Measurements from ENCODE around the gene PAX7. TPM values are rescaled to one million over a fixed set of nuclear protein-coding genes. Genes with fewer than 3 reads are reported as not detected.
"Not testable (repeated sequence)": the region's sequence is repeated elsewhere in the genome, so short reads cannot be mapped to it uniquely, and the experiment has no call there.

Gene PAX7
- total RNA-seq, 2 experiments from 2014 or later, result not detected

- DNase-seq, result no peak
- Mint-ChIP-seq H3K9me3 (no peaks in the 10 kb centered on the region), H3K27me3 (peaks cover 26% of the 10 kb centered on the region), H3K4me1 (no peaks in the 10 kb centered on the region), H3K36me3 (ENCODE audit: low read depth) (no peaks in the 10 kb centered on the region), H3K4me3 (no peak overlapping the region), H3K27ac (no peak overlapping the region)
- ChIA-PET CTCF (no interaction called here), POLR2A (no interaction called here)
Measured at GRCh38 chr1:18731591-18732235, 101.1 kb downstream of the PAX7 start.

DNA sequence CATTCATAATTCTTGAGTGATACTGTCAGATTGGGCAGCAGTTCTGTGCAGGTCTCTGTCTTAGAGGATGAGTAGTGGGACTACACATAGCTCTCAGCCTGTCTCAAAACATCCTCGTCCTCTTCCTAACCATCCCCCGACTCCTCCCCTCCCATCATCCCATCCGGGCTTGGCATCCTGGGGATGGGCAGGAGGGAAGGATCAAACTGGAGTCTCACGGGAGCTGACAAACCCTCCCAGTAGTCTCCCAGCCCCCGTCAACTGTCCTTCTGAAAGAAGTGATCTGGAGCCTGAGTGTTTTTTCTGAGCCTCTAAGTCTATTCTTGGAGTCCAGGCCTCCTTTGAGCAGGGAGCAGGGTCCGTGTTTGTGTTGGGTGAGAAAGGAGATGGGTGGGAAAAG, 102.0 kb downstream of the PAX7 start:
- no peak for DNase-seq
- H3K9me3 Mint-ChIP-seq, result no peaks in the 10 kb centered on the region
- H3K4me1 Mint-ChIP-seq, result no peaks in the 10 kb centered on the region
- no peaks in the 10 kb centered on the region for H3K36me3 Mint-ChIP-seq (ENCODE audit: low read depth)
- H3K4me3 Mint-ChIP-seq, result no peak overlapping the region
- peaks cover 16% of the 10 kb centered on the region for H3K27me3 Mint-ChIP-seq
- H3K27ac Mint-ChIP-seq, result no peak overlapping the region
- POLR2A ChIA-PET, result no interaction called here
- CTCF ChIA-PET, result no interaction called here

- ChIA-PET CTCF (no interaction called here), POLR2A (no interaction called here)
- no peak for DNase-seq
- Mint-ChIP-seq H3K4me1 (no peaks in the 10 kb centered on the region), H3K36me3 (ENCODE audit: low read depth) (no peaks in the 10 kb centered on the region), H3K27ac (no peak overlapping the region), H3K4me3 (no peak overlapping the region), H3K9me3 (no peaks in the 10 kb centered on the region), H3K27me3 (peaks cover 16% of the 10 kb centered on the region)
Measured at GRCh38 chr1:18734001-18734400, 103.4 kb downstream of the PAX7 start.

GRCh38 chr1:18734461-18735223, 104.0 kb downstream of the PAX7 start:
- POLR2A ChIA-PET, result no interaction called here
- DNase-seq, result no peak
- Mint-ChIP-seq H3K4me1 (no peaks in the 10 kb centered on the region), H3K9me3 (no peaks in the 10 kb centered on the region), H3K4me3 (no peak overlapping the region), H3K27me3 (peaks cover 16% of the 10 kb centered on the region), H3K27ac (no peak overlapping the region), H3K36me3 (ENCODE audit: low read depth) (no peaks in the 10 kb centered on the region)
- CTCF ChIA-PET, result interaction anchor here (0.6 kb wide), 1 partner anchor 907 kb away, joined by 3 read pairs; no protein-coding TSS in a partner anchor

DNA sequence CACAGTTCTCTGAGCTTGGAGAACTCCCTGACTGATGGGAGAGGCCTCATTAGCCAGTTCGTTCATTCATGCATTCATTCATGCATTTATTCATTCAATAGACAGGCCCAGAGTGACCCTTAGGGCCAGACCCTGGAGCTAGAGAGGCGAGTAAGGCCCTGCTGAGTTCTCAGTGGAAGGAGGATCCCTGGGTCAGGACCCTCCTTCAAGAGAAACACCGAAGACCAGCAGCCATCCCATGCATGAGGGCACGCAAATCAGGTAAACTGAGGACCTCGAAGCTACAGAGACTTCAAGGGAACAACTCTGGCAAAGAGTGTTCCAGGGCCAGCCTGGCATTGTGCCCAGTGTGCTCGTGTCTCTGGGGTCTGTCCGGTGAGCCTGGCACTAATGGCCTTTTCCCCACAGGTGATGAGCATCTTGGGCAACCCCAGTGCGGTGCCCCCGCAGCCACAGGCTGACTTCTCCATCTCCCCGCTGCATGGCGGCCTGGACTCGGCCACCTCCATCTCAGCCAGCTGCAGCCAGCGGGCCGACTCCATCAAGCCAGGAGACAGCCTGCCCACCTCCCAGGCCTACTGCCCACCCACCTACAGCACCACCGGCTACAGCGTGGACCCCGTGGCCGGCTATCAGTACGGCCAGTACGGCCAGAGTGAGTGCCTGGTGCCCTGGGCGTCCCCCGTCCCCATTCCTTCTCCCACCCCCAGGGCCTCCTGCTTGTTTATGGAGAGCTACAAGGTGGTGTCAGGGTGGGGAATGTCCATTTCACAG, 104.8 kb downstream of the PAX7 start:
- Mint-ChIP-seq H3K27me3 (peaks cover 16% of the 10 kb centered on the region), H3K9me3 (no peaks in the 10 kb centered on the region), H3K4me3 (no peak overlapping the region), H3K27ac (no peak overlapping the region), H3K36me3 (ENCODE audit: low read depth) (no peaks in the 10 kb centered on the region), H3K4me1 (no peaks in the 10 kb centered on the region)
- DNase-seq, result no peak
- POLR2A ChIA-PET, result no interaction called here
- CTCF ChIA-PET, result no interaction called here

DNA sequence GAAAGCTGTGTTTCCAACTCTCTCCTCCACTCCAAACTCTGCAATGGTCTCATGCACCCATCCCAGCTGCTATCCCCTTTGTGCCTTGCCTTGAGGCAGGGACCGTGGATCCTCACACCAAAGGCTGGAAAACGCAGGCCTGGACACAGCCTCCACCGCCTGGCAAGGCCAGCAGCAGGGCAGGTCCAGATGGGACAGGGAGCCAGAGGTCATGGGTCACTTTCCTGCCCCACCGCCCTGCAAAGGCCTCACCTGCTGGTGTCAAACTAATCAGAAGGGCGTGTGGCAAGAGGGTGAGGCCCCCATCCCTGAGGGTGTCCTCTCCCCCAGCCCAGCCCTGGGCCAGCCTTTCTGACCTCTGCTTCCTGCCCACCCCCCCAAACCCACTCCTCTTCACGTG, 106.3 kb downstream of the PAX7 start:
- no peak for DNase-seq
- H3K4me1 Mint-ChIP-seq, result no peaks in the 10 kb centered on the region
- H3K36me3 Mint-ChIP-seq (ENCODE audit: low read depth), result no peaks in the 10 kb centered on the region
- no peaks in the 10 kb centered on the region for H3K9me3 Mint-ChIP-seq
- no peak overlapping the region for H3K4me3 Mint-ChIP-seq
- POLR2A ChIA-PET, result no interaction called here
- no peak overlapping the region for H3K27ac Mint-ChIP-seq
- CTCF ChIA-PET, result no interaction called here
- peaks cover 14% of the 10 kb centered on the region for H3K27me3 Mint-ChIP-seq

GRCh38 chr1:18738126-18738525, 107.5 kb downstream of the PAX7 start:
- no peaks in the 10 kb centered on the region for H3K36me3 Mint-ChIP-seq (ENCODE audit: low read depth)
- DNase-seq, result no peak
- H3K4me3 Mint-ChIP-seq, result no peak overlapping the region
- H3K9me3 Mint-ChIP-seq, result no peaks in the 10 kb centered on the region
- CTCF ChIA-PET, result no interaction called here
- POLR2A ChIA-PET, result no interaction called here
- no peak overlapping the region for H3K27ac Mint-ChIP-seq
- H3K27me3 Mint-ChIP-seq, result peaks cover 7% of the 10 kb centered on the region
- H3K4me1 Mint-ChIP-seq, result no peaks in the 10 kb centered on the region

DNA sequence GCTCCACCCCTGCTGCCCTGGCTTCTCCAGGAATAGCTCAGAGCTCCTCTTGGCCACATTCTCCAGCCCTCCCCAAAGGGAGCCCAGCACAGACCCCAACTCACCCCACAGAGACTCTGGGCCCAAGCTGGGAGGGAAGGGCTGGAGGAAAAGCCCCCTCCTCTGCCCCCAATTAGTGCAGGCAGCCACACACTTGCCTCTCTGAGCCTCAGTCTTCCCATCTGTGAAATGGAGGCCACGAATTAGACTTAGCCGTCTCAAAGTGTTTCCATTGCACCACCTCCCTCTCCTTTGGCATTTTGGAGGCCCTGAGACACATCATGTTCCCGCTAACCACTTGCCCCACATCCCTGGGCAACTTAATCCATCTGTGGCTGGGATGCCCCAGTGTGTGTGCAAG, 108.0 kb downstream of the PAX7 start:
- Mint-ChIP-seq H3K27ac (no peak overlapping the region), H3K36me3 (ENCODE audit: low read depth) (no peaks in the 10 kb centered on the region), H3K9me3 (no peaks in the 10 kb centered on the region), H3K4me3 (no peak overlapping the region), H3K27me3 (peaks cover 7% of the 10 kb centered on the region), H3K4me1 (no peaks in the 10 kb centered on the region)
- CTCF ChIA-PET, result no interaction called here
- DNase-seq, result no peak
- POLR2A ChIA-PET, result no interaction called here

- Mint-ChIP-seq H3K9me3 (no peaks in the 10 kb centered on the region), H3K4me3 (no peak overlapping the region)
Measured at GRCh38 chr1:18739408-18739807, 108.8 kb downstream of the PAX7 start.

GRCh38 chr1:18739897-18740296, 109.3 kb downstream of the PAX7 start:
- POLR2A ChIA-PET, result no interaction called here
- no peak overlapping the region for H3K4me3 Mint-ChIP-seq
- no peaks in the 10 kb centered on the region for H3K36me3 Mint-ChIP-seq (ENCODE audit: low read depth)
- DNase-seq, result no peak
- no peaks in the 10 kb centered on the region for H3K4me1 Mint-ChIP-seq
- no peaks in the 10 kb centered on the region for H3K9me3 Mint-ChIP-seq
- CTCF ChIA-PET, result no interaction called here
- H3K27ac Mint-ChIP-seq, result no peak overlapping the region
- H3K27me3 Mint-ChIP-seq, result peaks cover under 1% of the 10 kb centered on the region

More at GRCh38 chr1:18739408-18739807, 108.8 kb downstream of the PAX7 start:
- Mint-ChIP-seq H3K27ac (no peak overlapping the region), H3K36me3 (ENCODE audit: low read depth) (no peaks in the 10 kb centered on the region), H3K4me1 (no peaks in the 10 kb centered on the region), H3K27me3 (peaks cover 6% of the 10 kb centered on the region)
- ChIA-PET POLR2A (no interaction called here), CTCF (no interaction called here)
- DNase-seq, result no peak

- Mint-ChIP-seq H3K27me3 (no peaks in the 10 kb centered on the region), H3K4me3 (no peak overlapping the region), H3K36me3 (ENCODE audit: low read depth) (no peaks in the 10 kb centered on the region), H3K4me1 (no peaks in the 10 kb centered on the region), H3K9me3 (no peaks in the 10 kb centered on the region), H3K27ac (no peak overlapping the region)
- no peak for DNase-seq
- POLR2A ChIA-PET, result no interaction called here
- CTCF ChIA-PET, result no interaction called here
Measured at GRCh38 chr1:18740617-18741016, 110.0 kb downstream of the PAX7 start.

DNA sequence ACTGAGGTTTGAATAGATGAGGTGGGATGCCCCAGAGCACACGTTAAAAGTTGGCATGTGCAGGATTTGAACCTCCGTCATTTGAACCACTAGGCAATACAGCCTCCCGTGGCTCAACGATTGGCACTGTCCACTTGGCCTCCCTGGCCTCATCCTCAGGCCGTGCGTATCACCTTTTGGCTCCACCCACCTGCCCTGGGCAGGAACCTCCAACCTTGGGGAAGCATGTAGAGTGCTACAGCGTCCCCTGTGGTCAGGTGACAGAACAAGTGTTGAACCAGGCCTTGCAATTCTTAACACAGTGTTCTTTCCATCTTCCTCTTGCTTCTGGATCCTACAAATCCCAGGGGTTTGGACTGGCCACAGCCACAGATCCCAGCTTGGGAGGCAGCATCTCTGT, 112.6 kb downstream of the PAX7 start:
- no peaks in the 10 kb centered on the region for H3K36me3 Mint-ChIP-seq (ENCODE audit: low read depth)
- H3K4me1 Mint-ChIP-seq, result no peaks in the 10 kb centered on the region
- ChIA-PET POLR2A (no interaction called here), CTCF (no interaction called here)
- no peaks in the 10 kb centered on the region for H3K27me3 Mint-ChIP-seq
- H3K4me3 Mint-ChIP-seq, result no peak overlapping the region
- no peak overlapping the region for H3K27ac Mint-ChIP-seq
- DNase-seq, result no peak
- H3K9me3 Mint-ChIP-seq, result no peaks in the 10 kb centered on the region

GRCh38 chr1:18744381-18744780, 113.7 kb downstream of the PAX7 start:
- H3K27ac Mint-ChIP-seq; CTCF ChIA-PET; H3K27me3 Mint-ChIP-seq; H3K4me3 Mint-ChIP-seq; H3K36me3 Mint-ChIP-seq (ENCODE audit: low read depth); POLR2A ChIA-PET; DNase-seq; H3K9me3 Mint-ChIP-seq; H3K4me1 Mint-ChIP-seq: not testable (repeated sequence)

DNA sequence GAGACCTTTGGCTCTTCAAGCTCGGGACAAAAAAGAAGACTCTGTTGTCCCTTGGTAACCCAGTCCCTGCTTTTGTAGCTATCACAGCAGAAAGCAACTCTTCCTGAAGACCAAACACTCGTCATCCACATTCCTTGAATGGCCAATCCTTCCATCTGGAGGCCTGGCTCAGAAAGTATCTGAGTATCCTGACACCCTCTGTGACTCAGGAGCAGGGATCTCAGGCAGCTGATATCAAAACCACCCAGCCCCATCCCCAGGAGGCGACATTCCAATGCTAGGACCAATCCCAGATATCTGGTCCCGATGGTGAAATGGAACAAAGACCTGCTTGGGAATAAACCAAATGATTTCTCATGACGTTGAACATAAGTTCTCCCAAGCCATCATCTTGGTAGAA, 116.3 kb downstream of the PAX7 start:
- Mint-ChIP-seq H3K4me1 (no peaks in the 10 kb centered on the region), H3K4me3 (no peak overlapping the region), H3K36me3 (ENCODE audit: low read depth) (no peaks in the 10 kb centered on the region), H3K27me3 (peaks cover 4% of the 10 kb centered on the region), H3K27ac (no peak overlapping the region), H3K9me3 (no peaks in the 10 kb centered on the region)
- ChIA-PET POLR2A (no interaction called here), CTCF (no interaction called here)
- DNase-seq, result no peak
